Neural progenitor cell (in vitro differentiated cells): Measurements from ENCODE around the gene HRH4. TPM values are rescaled to one million over a fixed set of nuclear protein-coding genes. Genes with fewer than 3 reads are reported as not detected.

Source experiments
- DNase-seq: peaks from one replicate; pipeline ENCODE4 v3.0.0-alpha.2; 2016; ENCODE audit warnings: low spot score
- H2AFZ ChIP-seq: fragments of 200-600 bp; sonication (generic); replicated peaks from 2 replicates; pipeline ENCODE4 v1.6.1; 2016; ENCODE audit warnings: antibody characterized with exemption
- H3F3A ChIP-seq: fragments of 200-600 bp; sonication (generic); 2 replicates; pipeline ENCODE4 v1.6.1; 2016; ENCODE audit warnings: antibody characterized with exemption, low read depth
- H3K27ac ChIP-seq: fragments of 200-600 bp; sonication (generic); 2 replicates; pipeline ENCODE4 v1.5.1; 2016; ENCODE audit warnings: mild to moderate bottlenecking
- H3K27me3 ChIP-seq: fragments of 200-600 bp; sonication (generic); 2 replicates; pipeline ENCODE4 v1.6.1; 2016; ENCODE audit warnings: mild to moderate bottlenecking, moderate library complexity
- H3K36me3 ChIP-seq: fragments of 200-600 bp; sonication (generic); 2 replicates; pipeline ENCODE4 v1.5.1; 2016
- H3K4me1 ChIP-seq: fragments of 200-600 bp; sonication (generic); 2 replicates; pipeline ENCODE4 v1.6.1; 2016; ENCODE audit warnings: mixed run types
- H3K4me2 ChIP-seq: fragments of 200-600 bp; sonication (generic); 2 replicates; pipeline ENCODE4 v1.6.1; 2016
- H3K4me3 ChIP-seq: fragments of 200-600 bp; sonication (generic); 2 replicates; pipeline ENCODE4 v1.5.1; 2016
- H3K79me2 ChIP-seq: fragments of 200-600 bp; sonication (generic); 2 replicates; pipeline ENCODE4 v1.6.1; 2016; ENCODE audit warnings: low read depth
- H3K9ac ChIP-seq: fragments of 200-600 bp; sonication (generic); 2 replicates; pipeline ENCODE4 v1.6.1; 2016
- H3K9me3 ChIP-seq: fragments of 200-600 bp; sonication (generic); 2 replicates; pipeline ENCODE4 v1.5.1; 2016; ENCODE audit warnings: low read depth
- H4K20me1 ChIP-seq: fragments of 200-600 bp; sonication (generic); 2 replicates; pipeline ENCODE4 v1.6.1; 2016; ENCODE audit warnings: low read depth
- H3K27ac Mint-ChIP-seq: 3 replicates; pipeline ENCODE4 v1.8.0; 2021; ENCODE audit warnings: mixed read lengths
- H3K27me3 Mint-ChIP-seq: 2 replicates; pipeline ENCODE4 v1.8.0; 2022; ENCODE audit warnings: low read depth, mild to moderate bottlenecking, inconsistent platforms, moderate library complexity, mixed read lengths; ENCODE audit not compliant: insufficient read depth
- H3K36me3 Mint-ChIP-seq: 3 replicates; pipeline ENCODE4 v1.8.0; 2021; ENCODE audit warnings: mixed read lengths
- H3K4me1 Mint-ChIP-seq: 3 replicates; pipeline ENCODE4 v1.8.0; 2021; ENCODE audit warnings: mixed read lengths
- H3K4me3 Mint-ChIP-seq: 3 replicates; pipeline ENCODE4 v1.8.0; 2021; ENCODE audit warnings: mild to moderate bottlenecking, moderate library complexity, mixed read lengths
- H3K9me3 Mint-ChIP-seq: 3 replicates; pipeline ENCODE4 v1.8.0; 2020; ENCODE audit warnings: mixed read lengths
- CTCF ChIP-seq: fragments of 200-600 bp; sonication (generic); IDR thresholded peaks from 2 replicates; pipeline ENCODE4 v1.5.1; 2017; ENCODE audit warnings: antibody characterized with exemption, mild to moderate bottlenecking
- EZH2 ChIP-seq: fragments of 200-600 bp; sonication (generic); IDR thresholded peaks from 2 replicates; pipeline ENCODE4 v1.6.1; 2017; ENCODE audit warnings: antibody characterized with exemption, mild to moderate bottlenecking, moderate library complexity
- EZH2phosphoT487 ChIP-seq: fragments of 200-600 bp; sonication (generic); IDR thresholded peaks from 2 replicates; pipeline ENCODE4 v1.6.1; 2017; ENCODE audit warnings: antibody characterized with exemption
- small RNA-seq: library from RNA; depleted of rRNA; stranded (forward); fragments of <200 nt; gene quantifications from one replicate; pipeline ENCODE3, GENCODE V24; 2015
- total RNA-seq: library from RNA; depleted of rRNA; stranded (reverse); fragments of >200 nt; gene quantifications from 2 replicates; pipeline ENCODE4 v1.2.3, GENCODE V29; 2015; ENCODE audit warnings: low replicate concordance

The HRH4 gene
- total RNA-seq, 1 donor from 2014 or later = 0.13 TPM

DNA sequence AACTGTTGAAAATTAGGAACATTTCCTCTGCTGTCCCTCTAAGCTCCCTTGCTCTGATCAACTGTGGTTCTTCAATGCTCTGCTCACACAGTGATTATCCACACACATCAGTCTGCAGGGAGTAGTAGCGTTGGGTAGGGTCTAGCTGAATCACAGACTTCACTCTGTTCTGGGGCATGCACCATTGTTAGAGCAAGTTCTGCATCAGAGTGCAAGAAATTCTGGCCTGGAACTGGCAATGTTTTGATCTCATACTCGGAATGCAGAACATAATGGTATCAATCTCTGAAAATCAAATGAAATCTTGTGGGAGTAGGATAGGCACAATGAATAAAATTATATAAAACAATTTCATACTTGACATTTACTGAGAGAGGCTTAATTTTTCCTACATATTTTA lies 55.3 kb downstream of the HRH4 start:
- Mint-ChIP-seq H3K27me3 (no peaks in the 10 kb centered on the region), H3K4me1 (peaks cover 24% of the 10 kb centered on the region), H3K27ac (no peak overlapping the region), H3K4me3 (no peak overlapping the region), H3K9me3 (peaks cover 21% of the 10 kb centered on the region), H3K36me3 (peaks cover 4% of the 10 kb centered on the region)
- H3K9me3 ChIP-seq = no peaks in the 10 kb centered on the region
- no peaks in the 10 kb centered on the region for H3K36me3 ChIP-seq
- H3K27ac ChIP-seq = no peak overlapping the region
- H3K79me2 ChIP-seq = no peaks in the 10 kb centered on the region
- no peaks in the 10 kb centered on the region for H4K20me1 ChIP-seq
- H3K4me2 ChIP-seq = no peak overlapping the region
- H3K27me3 ChIP-seq = no peaks in the 10 kb centered on the region
- no peak for TF ChIP-seq EZH2phosphoT487
- TF ChIP-seq CTCF = no peak
- TF ChIP-seq EZH2 = no peak
- H3K4me1 ChIP-seq = peaks cover 13% of the 10 kb centered on the region
- H3F3A ChIP-seq = peaks cover 9% of the 10 kb centered on the region
- no peak overlapping the region for H2AFZ ChIP-seq
- no peak overlapping the region for H3K9ac ChIP-seq
- DNase-seq = no peak
- no peak overlapping the region for H3K4me3 ChIP-seq

GRCh38 chr18:24516261-24516660 lies 55.8 kb downstream of the HRH4 start:
- no peaks in the 10 kb centered on the region for H3K79me2 ChIP-seq
- H3K9me3 Mint-ChIP-seq = peaks cover 20% of the 10 kb centered on the region
- no peaks in the 10 kb centered on the region for H3K27me3 Mint-ChIP-seq
- H3K9ac ChIP-seq = no peak overlapping the region
- H3K4me3 Mint-ChIP-seq = no peak overlapping the region
- no peak overlapping the region for H3K27ac ChIP-seq
- DNase-seq = no peak
- peaks cover 14% of the 10 kb centered on the region for H3K4me1 ChIP-seq
- no peak overlapping the region for H3K4me2 ChIP-seq
- no peak overlapping the region for H3K4me3 ChIP-seq
- no peaks in the 10 kb centered on the region for H3K36me3 ChIP-seq
- H3K27me3 ChIP-seq = no peaks in the 10 kb centered on the region
- H3K9me3 ChIP-seq = no peaks in the 10 kb centered on the region
- TF ChIP-seq EZH2phosphoT487 (no peak), CTCF (no peak), EZH2 (no peak)
- H3F3A ChIP-seq = peaks cover 14% of the 10 kb centered on the region
- peaks cover 25% of the 10 kb centered on the region for H3K4me1 Mint-ChIP-seq
- H2AFZ ChIP-seq = no peak overlapping the region
- peak overlapping the region; percentile 39 for H3K27ac Mint-ChIP-seq
- peaks cover 4% of the 10 kb centered on the region for H3K36me3 Mint-ChIP-seq
- no peaks in the 10 kb centered on the region for H4K20me1 ChIP-seq

- no peak overlapping the region for H3K4me3 ChIP-seq
- Mint-ChIP-seq H3K4me1 (peaks cover 28% of the 10 kb centered on the region), H3K4me3 (no peak overlapping the region), H3K27me3 (no peaks in the 10 kb centered on the region), H3K36me3 (peaks cover 4% of the 10 kb centered on the region), H3K9me3 (peaks cover 20% of the 10 kb centered on the region), H3K27ac (no peak overlapping the region)
- H2AFZ ChIP-seq = no peak overlapping the region
- DNase-seq = no peak
- no peaks in the 10 kb centered on the region for H3K36me3 ChIP-seq
- no peak for TF ChIP-seq EZH2phosphoT487
- no peak overlapping the region for H3K27ac ChIP-seq
- peaks cover 19% of the 10 kb centered on the region for H3F3A ChIP-seq
- H3K4me2 ChIP-seq = no peak overlapping the region
- H3K9me3 ChIP-seq = no peaks in the 10 kb centered on the region
- peaks cover 18% of the 10 kb centered on the region for H3K4me1 ChIP-seq
- H3K27me3 ChIP-seq = no peaks in the 10 kb centered on the region
- H4K20me1 ChIP-seq = no peaks in the 10 kb centered on the region
- H3K79me2 ChIP-seq = no peaks in the 10 kb centered on the region
- no peak overlapping the region for H3K9ac ChIP-seq
Measured at GRCh38 chr18:24517554-24517953, 57.1 kb downstream of the HRH4 start.

DNA sequence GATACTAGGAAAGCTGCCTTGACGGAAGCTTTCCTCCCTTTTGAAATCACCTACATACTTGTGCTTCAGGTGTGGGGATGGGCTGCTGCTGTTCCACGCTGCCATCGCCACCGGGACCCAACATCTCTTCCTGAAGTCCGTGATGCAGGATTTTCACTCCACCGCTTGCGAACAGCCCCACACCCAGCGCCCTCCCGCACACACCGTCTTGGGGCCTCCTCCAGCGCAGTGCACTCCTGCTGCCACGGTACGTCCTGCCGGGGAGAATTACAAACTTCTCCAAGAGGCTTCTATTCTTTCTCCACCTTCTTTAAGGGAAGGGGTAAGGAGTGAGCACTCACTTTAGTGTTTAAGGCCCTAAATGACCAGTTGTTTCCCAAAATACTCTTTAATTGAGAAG lies 58.2 kb downstream of the HRH4 start:
- Histone ChIP-seq H3K4me3 (no peak overlapping the region), H3K4me1 (peaks cover 18% of the 10 kb centered on the region), H3K27ac (no peak overlapping the region), H4K20me1 (no peaks in the 10 kb centered on the region), H3F3A (peaks cover 19% of the 10 kb centered on the region), H3K36me3 (no peaks in the 10 kb centered on the region), H3K27me3 (no peaks in the 10 kb centered on the region), H2AFZ (no peak overlapping the region), H3K9me3 (no peaks in the 10 kb centered on the region), H3K79me2 (no peaks in the 10 kb centered on the region), H3K9ac (no peak overlapping the region), H3K4me2 (no peak overlapping the region)
- DNase-seq = no peak
- Mint-ChIP-seq H3K4me1 (peaks cover 28% of the 10 kb centered on the region), H3K4me3 (no peak overlapping the region), H3K27me3 (no peaks in the 10 kb centered on the region), H3K36me3 (peaks cover 4% of the 10 kb centered on the region), H3K27ac (no peak overlapping the region), H3K9me3 (peaks cover 20% of the 10 kb centered on the region)
- no peak for TF ChIP-seq EZH2
- TF ChIP-seq EZH2phosphoT487 = no peak
- no peak for TF ChIP-seq CTCF

Small RNAs within 50 kb of the gene (small RNA-seq; reads per million reads assigned to genes)
- gene RF00019 = not detected

Other genes with a start within 250 kb of the HRH4 start
- gene OSBPL1A, start 62.8 kb upstream of the HRH4 start, total RNA-seq = 54.2 and 75.0 TPM in 2 replicates
- gene IMPACT, start 34.0 kb upstream of the HRH4 start, total RNA-seq = 41.6 and 66.5 TPM in 2 replicates